ENCODE data around the gene UGT1A7.
"Not testable (repeated sequence)": the region's sequence is repeated elsewhere in the genome, so short reads cannot be mapped to it uniquely, and the experiment has no call there.

UGT1A7 gene

GRCh38 chr2:233681521-233682099 lies at the start of gene UGT1A7:
UGT1A7 (plus strand) TSS chr2:233681901; CDS start chr2:233681938, 37 bp downstream.
- DNase-seq, result no peak

DNA sequence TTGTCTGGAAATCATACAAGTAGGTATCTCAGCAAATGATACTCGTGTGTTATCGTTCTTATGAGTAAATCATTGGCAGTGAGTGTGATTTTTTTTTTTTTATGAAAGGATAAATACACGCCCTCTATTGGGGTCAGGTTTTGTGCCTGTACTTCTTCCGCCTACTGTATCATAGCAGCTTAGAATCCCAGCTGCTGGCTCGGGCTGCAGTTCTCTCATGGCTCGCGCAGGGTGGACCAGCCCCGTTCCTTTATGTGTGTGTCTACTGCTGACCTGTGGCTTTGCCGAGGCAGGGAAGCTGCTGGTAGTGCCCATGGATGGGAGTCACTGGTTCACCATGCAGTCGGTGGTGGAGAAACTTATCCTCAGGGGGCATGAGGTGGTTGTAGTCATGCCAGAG lies 45.4 kb upstream of the UGT1A7 start, which contains the start of gene UGT1A10:
Gene UGT1A10, plus strand, starts transcription at position 143 of the 400 bp plus-strand sequence. Its CDS starts 75 bp downstream, at position 218.
- DNase-seq, result not testable (repeated sequence)

GRCh38 chr2:233638836-233639235 lies 42.9 kb upstream of the UGT1A7 start:
- DNase-seq, result no peak

DNA sequence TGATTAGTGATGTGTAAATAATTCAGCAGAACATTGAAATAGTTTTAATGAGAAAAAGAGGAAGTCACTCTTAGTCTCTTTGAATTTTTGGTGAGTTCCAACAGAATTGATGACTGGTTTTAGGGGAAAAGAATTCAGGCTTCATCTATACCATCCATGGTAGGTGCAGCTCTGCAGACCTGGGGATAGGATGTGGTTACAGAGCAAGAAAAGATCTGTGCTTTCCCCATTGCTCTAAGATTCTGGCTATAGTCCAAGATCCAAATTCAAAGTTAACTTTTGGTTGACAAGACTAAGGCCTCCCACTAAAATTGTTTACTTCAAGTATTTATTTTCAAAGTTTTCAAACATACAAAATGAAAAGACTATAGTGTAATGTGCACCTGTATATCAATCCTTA lies 41.8 kb upstream of the UGT1A7 start:
- no peak for DNase-seq

DNA sequence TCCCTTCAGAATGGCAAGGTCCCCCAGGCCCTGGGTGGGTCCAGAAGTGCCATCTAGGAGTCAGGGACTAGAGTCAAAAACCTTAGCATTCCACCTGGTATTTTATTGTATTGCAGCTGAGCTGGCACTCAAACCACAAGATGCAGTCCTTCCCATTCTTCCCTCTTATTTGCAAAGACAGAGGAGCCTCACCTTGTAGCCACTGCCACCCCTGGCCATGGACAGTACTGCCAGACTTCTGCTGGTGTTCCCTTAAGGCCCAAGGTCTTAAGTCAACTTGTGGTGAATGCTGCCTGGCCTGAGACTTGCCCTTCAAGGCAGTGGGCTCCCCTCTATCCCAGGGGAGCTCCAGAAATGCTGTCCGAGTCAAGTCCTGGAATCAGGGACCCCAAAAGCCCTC lies 38.6 kb upstream of the UGT1A7 start:
- no peak for DNase-seq

DNA sequence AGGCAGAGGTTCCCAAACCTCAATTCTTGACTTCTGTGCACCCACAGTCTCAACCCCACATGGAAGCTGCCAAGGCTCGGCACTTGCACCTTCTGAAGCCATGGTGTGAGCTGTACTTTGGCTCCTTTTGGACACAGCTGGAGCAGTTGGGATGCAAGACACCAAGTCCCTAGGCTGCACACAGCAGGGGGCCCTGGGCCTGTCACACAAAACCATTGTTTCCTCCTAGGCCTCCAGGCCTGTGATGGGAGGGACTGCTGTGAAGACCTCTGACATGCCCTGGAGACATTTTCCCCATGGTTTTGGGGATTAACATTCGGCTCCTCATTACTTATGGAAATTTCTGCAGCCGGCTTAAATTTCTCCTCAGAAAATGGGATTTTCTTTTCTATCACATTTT lies 35.7 kb upstream of the UGT1A7 start:
- not testable (repeated sequence) for DNase-seq

- no peak for DNase-seq
These were observed 30.7 kb upstream of the UGT1A7 start for GRCh38 chr2:233650981-233651380.

DNA sequence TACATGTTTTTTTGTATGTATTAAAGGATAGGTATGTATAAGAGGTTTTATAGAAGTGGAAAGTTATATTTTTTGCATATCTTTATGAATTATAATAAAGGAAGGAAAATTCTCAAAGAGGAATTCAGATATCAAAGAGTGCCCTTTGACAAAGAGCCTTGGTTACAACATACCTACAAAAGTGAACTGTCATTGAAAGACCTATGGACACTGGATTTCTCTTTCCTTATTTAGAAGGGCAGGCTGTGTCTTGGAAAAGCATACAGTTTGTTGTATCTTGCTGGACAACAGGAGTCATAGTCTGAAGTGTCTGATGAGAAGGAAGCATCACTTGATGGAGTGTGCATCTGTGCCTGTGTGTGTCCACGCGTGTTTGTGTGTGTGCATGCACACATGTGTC lies 30.3 kb upstream of the UGT1A7 start:
- DNase-seq, result no peak

DNA sequence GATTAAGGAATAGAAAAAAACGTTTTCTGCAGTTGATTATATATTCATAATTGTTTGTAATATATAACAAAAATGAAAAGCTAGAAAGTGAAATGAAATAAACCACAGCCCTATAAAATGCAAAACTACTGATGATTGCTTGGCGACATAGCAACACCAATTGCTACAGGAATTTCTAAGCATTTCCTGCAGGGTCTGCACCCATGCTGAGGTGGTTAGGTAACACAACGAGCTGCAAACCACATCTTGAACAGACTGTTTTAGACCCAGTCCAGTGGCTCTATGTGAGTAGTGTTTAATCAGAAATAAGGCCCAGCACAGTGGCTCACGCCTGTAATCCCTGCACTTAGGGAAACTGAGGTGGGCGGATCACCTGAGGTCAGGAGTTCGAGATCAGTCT lies 27.2 kb upstream of the UGT1A7 start:
- DNase-seq, result no peak

DNA sequence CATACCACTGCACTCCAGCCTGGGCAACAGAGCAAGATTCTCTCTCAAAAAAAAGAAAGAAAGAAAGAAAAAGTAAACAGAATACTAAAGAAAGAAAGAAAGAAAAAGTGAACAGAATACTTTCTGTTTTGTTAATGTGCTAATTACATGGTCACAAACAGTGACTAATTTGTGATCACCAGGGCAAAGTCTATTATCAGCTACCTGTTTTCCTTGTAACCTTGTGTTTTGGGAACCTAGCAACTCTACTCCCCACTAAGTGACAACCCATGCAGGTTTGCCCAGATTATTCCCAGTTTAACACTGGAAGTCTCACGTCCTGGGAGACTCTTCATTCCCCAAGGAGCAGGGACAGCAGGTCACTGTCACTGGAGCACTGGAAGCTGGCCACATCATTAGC lies 26.7 kb upstream of the UGT1A7 start:
- no peak for DNase-seq

- DNase-seq, result not testable (repeated sequence)
These were observed 25.8 kb upstream of the UGT1A7 start for GRCh38 chr2:233655943-233656342.

- no peak for DNase-seq
These were observed 25.3 kb upstream of the UGT1A7 start for GRCh38 chr2:233656443-233656842.

DNA sequence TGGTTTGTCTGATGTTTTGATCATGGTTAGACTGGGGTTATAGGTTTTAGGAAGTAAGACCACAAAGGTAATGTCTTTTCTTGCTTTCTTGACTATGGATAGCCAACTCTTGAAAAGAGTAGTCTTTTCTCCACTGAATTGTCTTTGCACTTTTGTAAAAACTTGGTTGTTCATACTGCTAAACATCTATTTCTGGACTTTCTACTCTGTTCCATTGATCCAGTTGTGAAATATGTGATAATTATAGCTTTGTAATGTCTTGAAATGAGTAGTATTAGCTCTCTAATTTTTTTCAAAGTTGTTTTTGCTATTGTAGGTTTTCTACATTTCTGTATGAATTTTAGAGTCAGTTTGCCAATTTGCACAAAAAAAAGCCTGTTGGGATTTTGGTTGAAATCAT lies 23.1 kb upstream of the UGT1A7 start:
- no peak for DNase-seq

DNA sequence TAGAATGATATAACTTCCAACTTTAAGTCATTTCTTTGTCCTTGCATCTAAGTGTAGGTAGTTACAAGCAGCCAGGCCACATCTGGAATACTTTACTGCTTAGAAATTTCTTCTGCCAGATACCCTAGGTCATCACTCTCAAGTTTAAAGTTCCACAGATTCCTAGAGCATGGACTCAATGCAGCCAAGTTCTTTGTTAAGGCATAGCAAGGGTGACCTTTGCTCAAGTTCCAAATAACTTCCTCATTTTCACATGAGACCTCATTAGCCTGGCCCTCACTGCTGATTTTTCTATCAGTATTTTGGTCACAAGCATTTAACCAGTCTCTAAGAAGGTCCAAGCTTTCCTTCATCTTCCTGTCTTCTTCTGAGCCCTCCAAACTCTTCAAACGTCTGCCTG lies 17.8 kb upstream of the UGT1A7 start:
- no peak for DNase-seq

- no peak for DNase-seq
These were observed 13.0 kb upstream of the UGT1A7 start for GRCh38 chr2:233668605-233669260.

GRCh38 chr2:233671290-233672161 lies 10.2 kb upstream of the UGT1A7 start, which contains the start of gene UGT1A9:
UGT1A9 (plus strand) TSS chr2:233671898; CDS start chr2:233671935, 37 bp downstream.
- DNase-seq, result no peak

GRCh38 chr2:233672886-233673285 lies 8.8 kb upstream of the UGT1A7 start:
- no peak for DNase-seq

DNA sequence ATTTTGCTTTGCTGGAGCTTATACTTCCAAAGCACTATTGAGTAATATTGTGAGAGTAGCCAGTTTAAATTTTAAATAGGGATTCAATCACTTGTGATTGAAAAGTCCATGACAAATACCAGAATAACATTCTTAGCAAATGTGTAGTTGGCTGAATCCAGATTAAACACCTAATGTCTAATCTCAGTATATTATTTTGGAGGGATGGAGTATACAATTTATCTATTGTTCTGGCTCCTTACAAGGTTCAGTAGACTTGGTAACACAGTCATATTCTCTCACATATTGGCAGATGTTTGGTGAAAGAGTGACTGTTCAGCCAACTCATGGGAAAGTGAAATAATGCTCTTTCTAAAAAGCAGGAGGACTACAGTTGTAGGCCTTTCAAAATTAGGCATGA lies 7.8 kb upstream of the UGT1A7 start:
- DNase-seq, result no peak

DNA sequence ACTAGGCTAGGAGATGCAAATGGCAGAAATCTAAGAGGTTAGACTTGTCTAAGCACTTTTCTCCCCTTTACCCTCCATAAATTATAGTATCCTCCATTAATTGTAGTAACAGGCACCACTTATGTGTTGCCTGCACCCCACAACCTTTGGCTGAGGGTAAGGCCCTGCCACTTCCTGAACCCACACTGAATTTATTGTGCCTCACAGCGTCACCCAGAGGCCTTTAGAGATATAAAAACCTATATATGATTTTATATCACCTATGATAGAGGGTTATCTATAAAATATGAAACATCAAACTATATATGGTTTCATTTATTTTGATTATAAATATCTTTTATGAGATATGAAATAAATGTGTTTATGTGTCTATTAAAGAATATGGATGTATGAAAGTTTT lies 7.4 kb upstream of the UGT1A7 start:
- DNase-seq, result no peak

DNA sequence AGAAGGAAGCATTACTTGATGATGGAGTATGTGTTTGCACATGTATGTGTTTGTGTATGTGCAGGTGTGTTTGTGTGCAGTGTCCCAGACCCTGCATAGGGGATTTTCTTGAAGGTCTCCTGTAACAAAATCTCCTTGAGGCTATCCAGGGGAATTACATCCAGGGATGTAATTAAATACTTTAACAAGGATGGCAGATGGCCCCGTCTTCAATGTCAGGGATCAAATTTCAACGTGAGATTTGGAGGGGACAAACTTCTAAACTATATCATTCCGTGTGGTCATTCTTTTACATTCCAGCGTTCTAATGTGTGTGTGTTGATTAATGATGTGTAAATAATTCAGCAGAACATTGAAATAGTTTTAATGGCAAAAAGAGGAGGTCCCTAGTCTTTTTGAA lies 6.7 kb upstream of the UGT1A7 start:
- no peak for DNase-seq

DNA sequence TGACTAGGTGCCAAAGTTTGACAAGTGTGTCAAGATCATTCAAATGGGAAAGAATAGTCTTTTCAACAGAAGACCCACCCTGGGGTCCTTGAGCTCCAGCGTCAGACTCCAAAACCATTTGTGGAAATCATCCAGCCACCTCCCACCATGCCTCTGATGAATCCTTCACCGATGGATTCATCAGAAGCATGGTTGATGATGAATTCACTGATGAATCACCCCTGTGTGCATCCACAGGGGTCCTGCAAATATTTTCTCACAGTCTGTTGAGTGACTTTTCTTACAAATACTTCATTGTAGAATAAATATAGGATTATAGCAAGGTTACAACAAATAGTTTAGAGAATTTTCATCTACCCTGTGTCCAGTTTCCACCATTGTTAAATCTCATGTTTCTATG lies 5.7 kb upstream of the UGT1A7 start:
- DNase-seq, result no peak

DNA sequence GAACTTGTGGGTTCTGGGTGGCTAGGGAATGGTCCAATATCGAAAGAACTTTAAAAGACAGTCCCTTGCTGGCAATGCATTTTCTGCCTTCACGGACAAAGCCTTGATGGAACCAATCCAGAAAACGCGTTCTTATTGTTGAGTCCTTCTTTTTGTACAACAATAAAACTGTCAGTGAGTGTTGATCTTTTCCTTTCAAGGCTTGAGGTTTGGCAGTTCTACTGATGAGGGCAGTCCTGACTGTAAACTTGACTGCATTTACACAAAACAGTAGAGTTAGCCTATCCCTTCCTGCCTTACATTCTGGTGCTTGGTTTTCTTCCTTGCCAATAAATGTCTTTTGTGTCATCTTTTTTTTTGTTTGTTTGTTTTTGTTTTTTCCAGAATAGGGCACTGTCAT lies 2.5 kb upstream of the UGT1A7 start:
- no peak for DNase-seq

DNA sequence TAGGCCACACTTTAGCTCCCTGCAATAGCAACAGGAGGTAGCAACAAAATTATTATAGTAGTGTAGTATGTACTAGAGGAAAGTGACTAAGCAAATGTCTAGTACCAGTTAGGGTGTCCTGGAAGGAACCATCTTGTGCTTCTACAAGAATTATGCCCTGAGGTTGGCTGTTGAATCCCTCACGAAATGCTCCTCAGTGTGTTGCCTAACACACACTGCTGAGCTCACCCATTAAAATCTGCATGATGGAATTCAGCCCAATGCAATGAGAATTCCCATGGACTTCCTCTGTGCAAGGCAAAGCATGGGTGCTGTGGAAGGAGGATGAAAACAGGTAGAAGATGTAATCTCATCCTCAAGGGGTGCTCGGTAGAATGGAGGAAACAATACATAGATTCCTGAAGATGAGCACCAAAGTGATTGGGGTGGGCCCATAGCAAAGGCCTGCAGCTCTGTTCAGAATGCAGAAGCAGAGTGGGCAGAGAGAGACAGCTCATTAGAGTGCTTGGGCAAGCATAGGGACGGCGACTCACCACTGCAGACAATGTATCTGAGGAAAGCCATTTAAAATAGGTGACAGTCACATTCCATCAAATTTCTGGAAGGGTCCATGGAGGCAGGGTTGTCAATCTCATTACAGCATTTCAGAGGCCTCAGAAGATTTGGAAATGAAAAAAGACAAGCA lies 1.2 kb upstream of the UGT1A7 start:
- no peak for DNase-seq
